Upper lobe of left lung (tissue), 6 donors: ENCODE results near the gene TFF1. TPM values are rescaled to one million over a fixed set of nuclear protein-coding genes. Genes with fewer than 3 reads are reported as not detected.

Source experiments
- ATAC-seq, 2 donors: fragments of 200-7000 bp; cut with Tn5 transposase; one replicate each; pipeline ENCODE4 v1.9.1; 2022; ENCODE audit warnings: mild to moderate bottlenecking in 2 of 2, moderate library complexity in 2 of 2; ENCODE audit not compliant: low FRiP score in 2 of 2
- DNase-seq, 2 donors: peaks; one replicate each; pipeline ENCODE4 v3.0.0-alpha.2; 2019 to 2020
- H3K27ac ChIP-seq, 4 donors: fragments of 200-600 bp; sonication (generic); one replicate each; pipeline ENCODE4 v1.5.1; 2016 to 2019
- H3K27me3 ChIP-seq, 4 donors: fragments of 200-600 bp; sonication (generic); one replicate each; pipeline ENCODE4 v1.5.1; 2017 to 2019
- H3K36me3 ChIP-seq, 4 donors: fragments of 200-600 bp; sonication (generic); one replicate each; pipeline ENCODE4 v1.5.1; 2016 to 2019
- H3K4me1 ChIP-seq, 4 donors: fragments of 200-600 bp; sonication (generic); one replicate each; pipeline ENCODE4 v1.5.1; 2018 to 2019
- H3K4me3 ChIP-seq, 4 donors: fragments of 200-600 bp; sonication (generic); one replicate each; pipeline ENCODE4 v1.5.1; 2017 to 2019; ENCODE audit warnings: mild to moderate bottlenecking in 2 of 4, moderate library complexity in 1 of 4
- H3K9me3 ChIP-seq, 4 donors: fragments of 200-600 bp; sonication (generic); one replicate each; pipeline ENCODE4 v1.5.1; 2018 to 2019
- EP300 ChIP-seq, 4 donors: sonication (generic); formaldehyde crosslinking; IDR thresholded peaks; one replicate each; pipeline ENCODE4 v1.5.1; 2017; ENCODE audit warnings: antibody characterized with exemption in 4 of 4, control low read depth in 2 of 4
- POLR2A ChIP-seq, 4 donors: fragments of 450-650 bp; IDR thresholded peaks; one replicate each; pipeline ENCODE4 v1.5.1; 2016 to 2017; ENCODE audit warnings: antibody characterized with exemption in 4 of 4, mild to moderate bottlenecking in 2 of 4
- POLR2AphosphoS5 ChIP-seq, 2 donors: sonication (generic); formaldehyde crosslinking; IDR thresholded peaks; one replicate each; pipeline ENCODE4 v1.5.1; 2017; ENCODE audit warnings: antibody characterized with exemption in 2 of 2
- WGBS, 2 donors: methylation state at CpG; one replicate each; pipeline ENCODE4 v1.1.5; 2017 to 2018; 5-methylcytosine and 5-hydroxymethylcytosine counted together
- total RNA-seq, 6 donors: library from RNA; depleted of rRNA in 4 of 6; stranded (reverse); fragments of >200 nt in 4 of 6; gene quantifications; one replicate each; pipeline versions ENCODE4 v1.1.0 to v1.2.1, GENCODE V29; 2016 to 2021
- TF ChIP-seq, protein P1 (sequence below), 6 experiments: fragments of 450-650 bp in 4 of 6; fragments of 200-600 bp in 2 of 6; sonication (generic) in 2 of 6; IDR thresholded peaks; one replicate each; pipeline ENCODE4 v1.5.1; 2016 to 2019; ENCODE audit warnings: antibody characterized with exemption in 6 of 6
- donor health status: DM: no; HTN: no; CAD: no; lungs with moderate emphysema.
- donor health status: DM: no; HTN: yes; CAD: no; lungs with severe emphysema.

TFF1 gene
- total RNA-seq, 6 donors from 2014 or later: 0.72 to 0.84 TPM; not detected in 4

DNA sequence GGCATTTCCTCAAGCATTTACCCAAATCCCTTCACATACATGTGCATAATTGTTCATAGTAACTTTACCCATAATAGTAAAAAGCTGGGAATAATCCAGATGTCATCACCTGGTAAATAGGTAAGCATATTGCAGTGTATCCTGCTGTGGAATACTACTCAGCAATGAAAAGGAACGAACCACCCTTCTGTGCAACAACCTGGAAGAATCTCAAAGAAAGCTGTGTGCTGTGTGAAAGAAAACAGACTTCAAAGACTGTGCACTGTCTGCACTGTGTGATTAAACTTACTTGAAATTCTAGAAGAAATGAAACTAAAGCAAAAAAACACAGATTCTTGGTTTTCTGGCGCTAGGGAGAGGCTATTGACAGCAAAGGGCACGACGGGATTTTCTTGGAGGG is 29.1 kb downstream of the TFF1 start:
- WGBS, 2 donors: 75 to 93% methylated on average over 4 of the region's 4 CpGs
- Histone ChIP-seq H3K4me3 (no peak overlapping the region), H3K27ac (no peak overlapping the region), H3K4me1 (peaks cover 0 to 14% (median 8%) of the 10 kb centered on the region in 4 donors), H3K9me3 (no peaks in the 10 kb centered on the region), H3K36me3 (no peaks in the 10 kb centered on the region), H3K27me3 (no peaks in the 10 kb centered on the region)
- TF ChIP-seq EP300 (IDR thresholded peaks at IDR 0.05): no peak
- no peak for TF ChIP-seq POLR2A (IDR thresholded peaks at IDR 0.05)
- no peak for TF ChIP-seq POLR2AphosphoS5 (IDR thresholded peaks at IDR 0.05)
- TF ChIP-seq, protein P1, sequence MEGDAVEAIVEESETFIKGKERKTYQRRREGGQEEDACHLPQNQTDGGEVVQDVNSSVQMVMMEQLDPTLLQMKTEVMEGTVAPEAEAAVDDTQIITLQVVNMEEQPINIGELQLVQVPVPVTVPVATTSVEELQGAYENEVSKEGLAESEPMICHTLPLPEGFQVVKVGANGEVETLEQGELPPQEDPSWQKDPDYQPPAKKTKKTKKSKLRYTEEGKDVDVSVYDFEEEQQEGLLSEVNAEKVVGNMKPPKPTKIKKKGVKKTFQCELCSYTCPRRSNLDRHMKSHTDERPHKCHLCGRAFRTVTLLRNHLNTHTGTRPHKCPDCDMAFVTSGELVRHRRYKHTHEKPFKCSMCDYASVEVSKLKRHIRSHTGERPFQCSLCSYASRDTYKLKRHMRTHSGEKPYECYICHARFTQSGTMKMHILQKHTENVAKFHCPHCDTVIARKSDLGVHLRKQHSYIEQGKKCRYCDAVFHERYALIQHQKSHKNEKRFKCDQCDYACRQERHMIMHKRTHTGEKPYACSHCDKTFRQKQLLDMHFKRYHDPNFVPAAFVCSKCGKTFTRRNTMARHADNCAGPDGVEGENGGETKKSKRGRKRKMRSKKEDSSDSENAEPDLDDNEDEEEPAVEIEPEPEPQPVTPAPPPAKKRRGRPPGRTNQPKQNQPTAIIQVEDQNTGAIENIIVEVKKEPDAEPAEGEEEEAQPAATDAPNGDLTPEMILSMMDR (IDR thresholded peaks at IDR 0.05): no peak
- no peak for ATAC-seq
- no peak for DNase-seq

DNA sequence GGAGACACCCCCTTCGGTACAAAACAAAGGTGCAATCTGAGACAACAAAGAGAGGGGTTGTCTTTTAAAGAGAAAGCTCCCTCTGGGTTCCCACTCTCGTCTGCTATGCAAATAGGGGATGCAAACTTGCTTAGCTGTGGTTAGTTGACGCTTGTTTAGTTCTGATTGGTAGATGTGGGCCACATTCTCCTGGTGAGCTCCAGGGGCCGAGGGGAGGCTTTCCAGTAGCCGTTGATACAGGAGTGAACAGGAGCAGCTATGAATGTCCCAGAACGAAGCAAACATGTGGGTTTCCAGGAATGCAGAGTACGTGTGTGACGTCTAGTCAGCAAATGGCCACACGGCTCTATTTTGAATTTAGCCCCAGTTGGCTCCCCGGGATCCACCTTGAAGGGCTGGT is 30.3 kb downstream of the TFF1 start:
- H3K4me1 ChIP-seq: peaks cover 0 to 14% (median 8%) of the 10 kb centered on the region in 4 donors
- H3K27ac ChIP-seq: no peak overlapping the region
- TF ChIP-seq POLR2A (IDR thresholded peaks at IDR 0.05) (no peak), EP300 (IDR thresholded peaks at IDR 0.05) (no peak), POLR2AphosphoS5 (IDR thresholded peaks at IDR 0.05) (no peak)
- TF ChIP-seq, protein P1 (IDR thresholded peaks at IDR 0.05): no peak
- peaks cover 0 to 3% (median 0%) of the 10 kb centered on the region in 4 donors for H3K9me3 ChIP-seq
- no peaks in the 10 kb centered on the region for H3K36me3 ChIP-seq
- ATAC-seq (peak in 1 of 2 donors; percentile 64), DNase-seq (no peak)
- no peaks in the 10 kb centered on the region for H3K27me3 ChIP-seq
- H3K4me3 ChIP-seq: no peak overlapping the region
- 38 to 47% methylated on average over 10 of the region's 10 CpGs for WGBS, 2 donors

DNA sequence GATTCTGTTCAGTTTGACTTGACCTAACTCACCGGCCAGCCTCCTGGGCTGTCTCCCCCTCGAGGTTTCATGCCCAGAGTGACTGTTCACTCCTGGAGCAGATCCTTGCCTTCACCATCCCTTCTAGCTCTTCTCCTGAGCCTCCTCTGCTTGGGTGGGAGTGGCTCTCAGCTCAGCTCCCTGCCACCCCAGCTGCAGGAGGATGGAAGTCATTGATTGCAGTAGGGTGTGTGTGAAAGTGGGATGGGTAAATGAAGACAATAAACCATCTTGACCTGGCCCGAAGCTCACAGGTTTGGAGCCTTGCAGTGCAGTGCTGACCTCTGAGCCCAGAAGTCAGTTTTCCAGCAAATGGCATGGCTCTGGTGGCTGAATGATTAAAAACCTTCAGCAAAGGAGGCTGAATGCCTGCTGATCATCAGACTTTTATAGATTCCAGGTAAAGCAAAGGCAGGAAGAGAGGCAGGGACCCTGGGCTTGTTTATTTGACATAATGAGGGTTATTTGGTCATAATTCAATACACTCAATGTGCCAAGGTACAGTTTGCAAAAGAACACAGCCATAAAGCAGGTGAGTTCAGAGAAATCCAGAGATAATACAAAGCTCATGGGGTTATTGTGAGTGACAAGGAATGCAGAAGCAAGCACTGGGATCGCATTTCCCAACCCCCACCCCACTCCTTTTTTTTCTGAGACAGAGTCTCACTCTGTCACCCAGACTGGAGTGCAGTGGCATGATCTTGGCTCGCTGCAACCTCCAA is 33.6 kb downstream of the TFF1 start:
- H3K9me3 ChIP-seq: peaks cover 0 to 3% (median 0%) of the 10 kb centered on the region in 4 donors
- no peak for TF ChIP-seq POLR2AphosphoS5 (IDR thresholded peaks at IDR 0.05)
- TF ChIP-seq POLR2A (IDR thresholded peaks at IDR 0.05): no peak
- no peak for TF ChIP-seq EP300 (IDR thresholded peaks at IDR 0.05)
- TF ChIP-seq, protein P1 (IDR thresholded peaks at IDR 0.05): no peak
- ATAC-seq (no peak), DNase-seq (no peak)
- WGBS, 2 donors: 88 to 89% methylated on average over 5 of the region's 5 CpGs
- H3K27me3 ChIP-seq: no peaks in the 10 kb centered on the region
- no peak overlapping the region for H3K27ac ChIP-seq
- H3K4me3 ChIP-seq: no peak overlapping the region
- H3K36me3 ChIP-seq: no peaks in the 10 kb centered on the region
- H3K4me1 ChIP-seq: peaks cover 0 to 3% (median under 1%) of the 10 kb centered on the region in 4 donors

DNA sequence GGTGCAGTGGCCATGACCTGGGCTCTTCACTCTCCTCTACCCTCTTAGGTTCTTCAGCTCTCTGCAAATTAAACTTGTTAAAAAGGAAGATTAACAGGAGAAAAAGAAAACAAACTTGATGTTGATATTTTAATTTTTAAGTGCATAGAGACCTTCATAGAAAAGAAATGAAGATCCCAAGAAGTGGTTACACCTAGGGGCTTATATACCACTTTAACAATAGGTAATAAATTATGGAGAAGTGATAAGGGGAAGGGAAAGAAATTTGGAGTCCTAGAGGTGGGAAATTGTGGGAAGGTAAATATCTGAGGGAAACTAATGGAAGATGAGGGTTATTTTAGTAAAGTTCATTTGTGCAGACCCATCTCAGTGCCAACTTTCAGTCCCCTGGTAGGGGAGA is 34.7 kb downstream of the TFF1 start:
- H3K4me3 ChIP-seq: no peak overlapping the region
- no peaks in the 10 kb centered on the region for H3K27me3 ChIP-seq
- no peak for ATAC-seq
- no peak for DNase-seq
- H3K9me3 ChIP-seq: peaks cover 0 to 3% (median 0%) of the 10 kb centered on the region in 4 donors
- no peaks in the 10 kb centered on the region for H3K4me1 ChIP-seq
- no peak overlapping the region for H3K27ac ChIP-seq
- TF ChIP-seq EP300 (IDR thresholded peaks at IDR 0.05): no peak
- TF ChIP-seq, protein P1 (IDR thresholded peaks at IDR 0.05): no peak
- no peak for TF ChIP-seq POLR2AphosphoS5 (IDR thresholded peaks at IDR 0.05)
- TF ChIP-seq POLR2A (IDR thresholded peaks at IDR 0.05): no peak
- no peaks in the 10 kb centered on the region for H3K36me3 ChIP-seq
